K562 (cell line): Measurements from ENCODE around the gene WDR93. TPM values are rescaled to one million over a fixed set of nuclear protein-coding genes. Genes with fewer than 3 reads are reported as not detected.

ENCODE experiments used
- ARID1B ChIP-seq: fragments of 450-650 bp; IDR thresholded peaks from 2 replicates; pipeline ENCODE4 v1.6.1; 2016; ENCODE audit warnings: antibody characterized with exemption, mild to moderate bottlenecking, inconsistent platforms
- CTCF ChIP-seq, 3 experiments: IDR thresholded peaks in 2 of 3; conservative IDR thresholded peaks in 1 of 3; 2 replicates each; pipeline ENCODE4 v1.5.1; 2011 to 2012; ENCODE audit warnings: low read length in 3 of 3, mild to moderate bottlenecking in 3 of 3, control low read depth in 2 of 3, improper control_type of control experiment in 1 of 3, inconsistent platforms in 1 of 3, low read depth in 1 of 3, mixed read lengths in 1 of 3, moderate library complexity in 1 of 3; ENCODE audit not compliant: insufficient read depth in 2 of 3
- HNRNPK ChIP-seq: fragments of 200-400 bp; formaldehyde crosslinking; IDR thresholded peaks from one replicate; pipeline ENCODE4 v1.6.1; 2018; ENCODE audit warnings: mild to moderate bottlenecking, low read depth, low read length; ENCODE audit not compliant: poor library complexity, severe bottlenecking
- KLF16 ChIP-seq: IDR thresholded peaks from 2 replicates; pipeline ENCODE4 v1.6.1; 2016; ENCODE audit warnings: antibody characterized with exemption
- MAX ChIP-seq: sonication (generic); formaldehyde crosslinking; IDR thresholded peaks from 2 replicates; pipeline ENCODE4 v1.9.0; 2022; ENCODE audit warnings: mild to moderate bottlenecking, missing genetic modification reagents
- MAZ ChIP-seq, 2 experiments: fragments of 450-650 bp in 1 of 2; sonication (generic) in 1 of 2; formaldehyde crosslinking; IDR thresholded peaks in 1 of 2; conservative IDR thresholded peaks in 1 of 2; 2 replicates each; pipeline versions ENCODE4 v1.4.0 to v1.5.0; 2020; ENCODE audit warnings: mild to moderate bottlenecking in 1 of 2, missing genetic modification reagents in 1 of 2
- MCM7 ChIP-seq, 2 experiments: fragments of 450-650 bp; IDR thresholded peaks; 2 replicates each; pipeline ENCODE4 v1.6.1; 2016 to 2018
- PRPF4 ChIP-seq: fragments of 200-400 bp; formaldehyde crosslinking; IDR thresholded peaks from one replicate; pipeline ENCODE4 v1.6.1; 2017; ENCODE audit warnings: low read length, low read depth, mild to moderate bottlenecking; ENCODE audit not compliant: insufficient read depth, poor library complexity, severe bottlenecking
- SMARCE1 ChIP-seq: fragments of 450-650 bp; IDR thresholded peaks from 2 replicates; pipeline ENCODE4 v1.7.1; 2016; ENCODE audit warnings: mild to moderate bottlenecking
- SNIP1 ChIP-seq: fragments of 450-650 bp; IDR thresholded peaks from 2 replicates; pipeline ENCODE4 v1.7.1; 2017; ENCODE audit warnings: low read depth, mild to moderate bottlenecking
- TEAD4 ChIP-seq, 2 experiments: sonication (generic) in 1 of 2; formaldehyde crosslinking in 1 of 2; IDR thresholded peaks; 2 replicates each; pipeline versions ENCODE4 v1.6.1 to v1.8.0; 2012 to 2022; ENCODE audit warnings: borderline replicate concordance in 1 of 2, inconsistent platforms in 1 of 2, low read length in 1 of 2, mild to moderate bottlenecking in 1 of 2, missing genetic modification reagents in 1 of 2
- ZFX ChIP-seq: sonication (generic); formaldehyde crosslinking; IDR thresholded peaks from 2 replicates; pipeline ENCODE4 v1.8.0; 2022; ENCODE audit warnings: mild to moderate bottlenecking, missing genetic modification reagents, moderate library complexity
- polyA plus RNA-seq, 8 experiments: library from polyadenylated mRNA; depleted of rRNA in 4 of 8; stranded (reverse) in 5 of 8; unstranded in 3 of 8; fragments of >200 nt; fragmentation: Nextera tagmentation in 2 of 8; fragmentation: Illumina TruSeq in 1 of 8; extraction: Ambion mirVana in 2 of 8; extraction: Trizol in 1 of 8; gene quantifications; 2 replicates each; pipeline versions ENCODE4 v1.2.1 to v1.2.3, GENCODE V29; 2011 to 2014; ENCODE audit warnings: inconsistent platforms in 1 of 8, missing spikeins in 1 of 8
- total RNA-seq, 7 experiments: library from RNA; depleted of rRNA in 6 of 7; stranded (reverse); fragments of >200 nt in 6 of 7; fragmentation: Illumina TruSeq in 2 of 7; extraction: Trizol in 2 of 7; gene quantifications; 2 replicates each; pipeline versions ENCODE4 v1.2.1 to v1.2.3, GENCODE V29; 2011 to 2021; ENCODE audit warnings: low replicate concordance in 1 of 7
- TF ChIP-seq, protein P1 (sequence below): fragments of 250-450 bp; sonication (Bioruptor Pico); IDR thresholded peaks from 2 replicates; pipeline ENCODE4 v1.8.0; 2022; ENCODE audit warnings: inconsistent platforms
- TF ChIP-seq, protein P2 (sequence below): sonication (generic); formaldehyde crosslinking; IDR thresholded peaks from 2 replicates; pipeline ENCODE4 v1.8.0; 2022; ENCODE audit warnings: mild to moderate bottlenecking, missing genetic modification reagents
- TF ChIP-seq, protein P3 (sequence below): sonication (generic); formaldehyde crosslinking; IDR thresholded peaks from 2 replicates; pipeline ENCODE4 v1.5.0; 2020; ENCODE audit warnings: missing genetic modification reagents

WDR93 gene
- total and polyA plus RNA-seq, 9 of the 15 experiments (the other 6 are each of a cell fraction or from before 2014, with no cell fraction given): not detected

GRCh38 chr15:89760303-89761008 lies 69.8 kb downstream of the WDR93 start (continued):
- peak; percentile 10; the same call in 1 of the 2 replicates for TF ChIP-seq TEAD4 (IDR thresholded peaks at IDR 0.05; ENCODE audit: low read length)
- TF ChIP-seq TEAD4 (CRISPR knock-in tag; IDR thresholded peaks at IDR 0.05; ENCODE audit: borderline replicate concordance): no peak
- TF ChIP-seq SMARCE1: 0 out of 2 replicates have a peak, but pooled peaks have one; percentile 52
- TF ChIP-seq ARID1B: peak; percentile 38; the same call in 1 of the 2 replicates
- TF ChIP-seq KLF16: no peak
- TF ChIP-seq HNRNPK: no peak
- TF ChIP-seq SNIP1: no peak
- TF ChIP-seq, protein P1, sequence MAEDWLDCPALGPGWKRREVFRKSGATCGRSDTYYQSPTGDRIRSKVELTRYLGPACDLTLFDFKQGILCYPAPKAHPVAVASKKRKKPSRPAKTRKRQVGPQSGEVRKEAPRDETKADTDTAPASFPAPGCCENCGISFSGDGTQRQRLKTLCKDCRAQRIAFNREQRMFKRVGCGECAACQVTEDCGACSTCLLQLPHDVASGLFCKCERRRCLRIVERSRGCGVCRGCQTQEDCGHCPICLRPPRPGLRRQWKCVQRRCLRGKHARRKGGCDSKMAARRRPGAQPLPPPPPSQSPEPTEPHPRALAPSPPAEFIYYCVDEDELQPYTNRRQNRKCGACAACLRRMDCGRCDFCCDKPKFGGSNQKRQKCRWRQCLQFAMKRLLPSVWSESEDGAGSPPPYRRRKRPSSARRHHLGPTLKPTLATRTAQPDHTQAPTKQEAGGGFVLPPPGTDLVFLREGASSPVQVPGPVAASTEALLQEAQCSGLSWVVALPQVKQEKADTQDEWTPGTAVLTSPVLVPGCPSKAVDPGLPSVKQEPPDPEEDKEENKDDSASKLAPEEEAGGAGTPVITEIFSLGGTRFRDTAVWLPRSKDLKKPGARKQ: no peak
- TF ChIP-seq, protein P2, sequence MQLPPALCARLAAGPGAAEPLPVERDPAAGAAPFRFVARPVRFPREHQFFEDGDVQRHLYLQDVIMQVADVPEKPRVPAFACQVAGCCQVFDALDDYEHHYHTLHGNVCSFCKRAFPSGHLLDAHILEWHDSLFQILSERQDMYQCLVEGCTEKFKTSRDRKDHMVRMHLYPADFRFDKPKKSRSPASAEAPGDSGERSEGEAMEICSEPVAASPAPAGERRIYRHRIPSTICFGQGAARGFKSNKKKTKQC: no peak
- TF ChIP-seq, protein P3, sequence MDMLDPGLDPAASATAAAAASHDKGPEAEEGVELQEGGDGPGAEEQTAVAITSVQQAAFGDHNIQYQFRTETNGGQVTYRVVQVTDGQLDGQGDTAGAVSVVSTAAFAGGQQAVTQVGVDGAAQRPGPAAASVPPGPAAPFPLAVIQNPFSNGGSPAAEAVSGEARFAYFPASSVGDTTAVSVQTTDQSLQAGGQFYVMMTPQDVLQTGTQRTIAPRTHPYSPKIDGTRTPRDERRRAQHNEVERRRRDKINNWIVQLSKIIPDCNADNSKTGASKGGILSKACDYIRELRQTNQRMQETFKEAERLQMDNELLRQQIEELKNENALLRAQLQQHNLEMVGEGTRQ (CRISPR knock-in tag): no peak
- TF ChIP-seq PRPF4: no peak
- no peak for TF ChIP-seq MCM7 (IDR thresholded peaks at IDR 0.05)
- TF ChIP-seq CTCF (IDR thresholded peaks at IDR 0.05 in 2 of 3, conservative IDR thresholded peaks at IDR 0.05 in 1 of 3; ENCODE audit: insufficient read depth in 2 of 3, low read depth in 1 of 3, low read length in 3 of 3): peak; percentile 96 to 98 (median 97)
- peak; percentile 30; the same call in 1 of the 2 replicates for TF ChIP-seq MAX (CRISPR knock-in tag)
- peak; percentile 73 to 77; a peak in 3 of 4 replicates for TF ChIP-seq MAZ (CRISPR knock-in tag; conservative IDR thresholded peaks at IDR 0.05 in 1 of 2, IDR thresholded peaks at IDR 0.05 in 1 of 2)
- TF ChIP-seq ZFX: peak; percentile 59; the same call in 1 of the 2 replicates
